Ovary (tissue), 3 donors: ENCODE results near the gene ATP2C2.

ENCODE experiments used
- EP300 ChIP-seq: sonication (generic); formaldehyde crosslinking; IDR thresholded peaks from one replicate; pipeline ENCODE4 v1.6.1; 2017; ENCODE audit warnings: antibody characterized with exemption
- POLR2A ChIP-seq: fragments of 450-650 bp; IDR thresholded peaks from one replicate; pipeline ENCODE4 v1.6.1; 2017; ENCODE audit warnings: antibody characterized with exemption, mild to moderate bottlenecking, moderate library complexity
- TF ChIP-seq, protein P1 (sequence below), 3 donors: fragments of 450-650 bp in 2 of 3; fragments of 200-600 bp in 1 of 3; IDR thresholded peaks; one replicate each; pipeline versions ENCODE4 v1.5.1 to v1.8.0; 2016 to 2022; ENCODE audit warnings: antibody characterized with exemption in 3 of 3, mild to moderate bottlenecking in 1 of 3
- donor health status: DM: no; HTN: no; CAD: no.

DNA sequence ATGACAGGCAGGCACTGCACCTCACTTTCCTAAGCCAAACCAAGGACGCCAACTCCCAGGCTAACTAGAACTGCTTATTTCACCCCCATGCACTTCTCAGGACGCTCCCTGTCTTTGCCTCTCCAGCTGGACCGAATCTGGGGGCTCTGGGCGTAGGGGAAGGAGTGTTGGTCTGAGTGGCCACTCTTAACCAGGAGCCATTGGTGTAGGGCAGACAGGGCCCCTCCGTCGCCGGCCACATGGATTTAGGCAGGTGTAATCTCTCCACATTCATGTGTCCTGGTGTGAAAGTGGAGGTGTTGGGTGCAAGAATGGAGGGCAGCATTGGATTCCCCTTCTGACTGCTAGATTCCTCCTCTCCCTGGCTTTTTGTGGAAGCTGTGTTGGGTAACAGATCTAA is 9.8 kb downstream of the ATP2C2 start:
- TF ChIP-seq EP300 (no peak), POLR2A (no peak)
- TF ChIP-seq, protein P1, sequence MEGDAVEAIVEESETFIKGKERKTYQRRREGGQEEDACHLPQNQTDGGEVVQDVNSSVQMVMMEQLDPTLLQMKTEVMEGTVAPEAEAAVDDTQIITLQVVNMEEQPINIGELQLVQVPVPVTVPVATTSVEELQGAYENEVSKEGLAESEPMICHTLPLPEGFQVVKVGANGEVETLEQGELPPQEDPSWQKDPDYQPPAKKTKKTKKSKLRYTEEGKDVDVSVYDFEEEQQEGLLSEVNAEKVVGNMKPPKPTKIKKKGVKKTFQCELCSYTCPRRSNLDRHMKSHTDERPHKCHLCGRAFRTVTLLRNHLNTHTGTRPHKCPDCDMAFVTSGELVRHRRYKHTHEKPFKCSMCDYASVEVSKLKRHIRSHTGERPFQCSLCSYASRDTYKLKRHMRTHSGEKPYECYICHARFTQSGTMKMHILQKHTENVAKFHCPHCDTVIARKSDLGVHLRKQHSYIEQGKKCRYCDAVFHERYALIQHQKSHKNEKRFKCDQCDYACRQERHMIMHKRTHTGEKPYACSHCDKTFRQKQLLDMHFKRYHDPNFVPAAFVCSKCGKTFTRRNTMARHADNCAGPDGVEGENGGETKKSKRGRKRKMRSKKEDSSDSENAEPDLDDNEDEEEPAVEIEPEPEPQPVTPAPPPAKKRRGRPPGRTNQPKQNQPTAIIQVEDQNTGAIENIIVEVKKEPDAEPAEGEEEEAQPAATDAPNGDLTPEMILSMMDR (IDR thresholded peaks at IDR 0.05): no peak
